Stimulated activated CD8-positive, alpha-beta memory T cell treated with anti-CD3 and anti-CD28 coated beads, Interleukin-7, amount 100 ng/mL, for 24 hours (primary cell): ENCODE data around the gene COMP.

ENCODE experiments used
- DNase-seq: peaks from one replicate; pipeline ENCODE4 v3.0.0-alpha.2; 2020; ENCODE audit warnings: low read depth

Gene COMP

DNA sequence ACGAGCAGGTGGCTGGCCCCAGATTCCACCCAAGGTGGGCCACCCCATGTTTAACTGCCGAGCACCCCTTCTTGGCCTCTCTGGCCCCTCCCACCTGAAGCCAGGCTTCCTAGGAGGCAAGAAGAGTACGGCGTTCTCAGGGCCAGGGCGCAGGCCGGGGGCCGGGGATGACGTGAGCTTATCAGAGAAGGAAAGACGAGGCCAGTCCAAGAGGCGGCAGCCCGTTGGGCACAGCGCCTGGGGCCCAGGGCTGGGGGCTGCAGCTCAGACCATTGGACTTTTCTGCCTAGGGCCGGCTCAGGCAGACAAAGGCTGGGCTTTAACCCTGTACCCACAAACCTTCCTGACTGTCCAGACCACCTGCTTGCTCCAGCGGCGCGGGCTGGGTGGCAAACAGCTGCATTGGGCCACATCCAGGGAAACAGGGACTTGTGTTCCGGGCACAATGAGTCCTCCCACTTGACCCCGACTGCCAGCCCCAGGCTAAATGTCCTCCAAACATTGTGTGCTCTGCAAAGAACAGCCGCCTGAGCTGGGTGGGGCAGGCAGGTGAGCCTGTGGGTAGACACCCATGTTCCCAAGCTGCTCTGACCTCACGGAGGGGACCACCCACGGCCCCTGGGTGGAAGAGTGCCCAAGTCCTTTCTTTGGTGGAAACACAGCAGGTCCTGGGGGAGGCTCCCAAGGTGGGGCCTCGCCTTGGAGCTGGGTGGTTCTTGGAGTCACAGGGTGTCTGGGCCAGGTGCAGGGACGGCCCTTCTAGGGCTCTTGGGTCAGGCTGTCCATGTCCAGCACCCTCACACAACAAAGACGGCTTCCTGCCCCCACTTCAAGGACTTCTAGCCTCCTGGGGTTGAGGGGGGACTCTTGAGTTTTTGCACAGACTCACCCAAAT is 21.9 kb downstream of the COMP start:
- no peak for DNase-seq

DNA sequence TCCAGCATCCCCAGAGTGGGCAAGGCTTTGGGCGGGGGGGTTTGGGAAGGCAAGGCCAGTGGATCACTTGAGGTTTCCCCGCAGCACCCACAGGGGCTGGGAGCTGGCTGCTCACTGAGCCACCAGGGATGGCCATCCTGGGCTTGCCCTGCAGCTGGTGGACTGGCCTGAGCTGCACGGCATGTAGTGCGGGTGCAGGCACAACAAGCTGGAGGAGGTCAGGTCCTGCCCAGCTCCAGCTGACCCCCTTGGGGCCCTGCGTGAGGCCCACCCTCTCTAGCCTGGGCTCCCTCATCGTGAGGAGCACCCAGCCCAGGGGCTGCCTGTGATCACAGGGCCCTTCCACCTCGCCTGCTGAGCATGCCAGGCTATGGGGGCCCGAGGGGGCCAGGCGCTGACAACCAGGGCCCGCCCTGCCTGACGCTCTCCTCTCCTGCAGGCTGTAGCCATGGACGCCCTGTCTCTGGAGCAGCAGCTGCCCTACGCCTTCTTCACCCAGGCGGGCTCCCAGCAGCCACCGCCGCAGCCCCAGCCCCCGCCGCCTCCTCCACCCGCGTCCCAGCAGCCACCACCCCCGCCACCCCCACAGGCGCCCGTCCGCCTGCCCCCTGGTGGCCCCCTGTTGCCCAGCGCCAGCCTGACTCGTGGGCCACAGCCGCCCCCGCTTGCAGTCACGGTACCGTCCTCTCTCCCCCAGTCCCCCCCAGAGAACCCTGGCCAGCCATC is 22.9 kb downstream of the COMP start:
- DNase-seq, result no peak

DNA sequence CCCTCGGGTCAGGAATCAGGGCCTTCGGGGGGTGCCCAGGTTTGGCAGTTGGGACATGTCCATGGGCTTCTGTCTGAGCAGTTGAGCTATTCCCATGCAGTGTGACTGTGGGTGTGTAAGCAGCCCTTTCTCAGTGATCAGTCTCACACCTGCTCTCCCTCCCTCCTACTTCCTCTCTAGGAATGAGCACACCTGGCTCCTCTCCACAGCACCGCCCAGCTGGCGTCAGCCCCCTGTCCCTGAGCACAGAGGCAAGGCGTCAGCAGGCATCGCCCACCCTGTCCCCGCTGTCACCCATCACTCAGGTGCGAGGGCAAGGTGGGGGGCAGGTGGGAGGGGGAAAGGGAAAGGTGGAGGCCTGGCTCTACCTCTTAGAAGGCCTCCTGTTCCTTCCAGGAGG is 25.9 kb downstream of the COMP start:
- no peak for DNase-seq

DNA sequence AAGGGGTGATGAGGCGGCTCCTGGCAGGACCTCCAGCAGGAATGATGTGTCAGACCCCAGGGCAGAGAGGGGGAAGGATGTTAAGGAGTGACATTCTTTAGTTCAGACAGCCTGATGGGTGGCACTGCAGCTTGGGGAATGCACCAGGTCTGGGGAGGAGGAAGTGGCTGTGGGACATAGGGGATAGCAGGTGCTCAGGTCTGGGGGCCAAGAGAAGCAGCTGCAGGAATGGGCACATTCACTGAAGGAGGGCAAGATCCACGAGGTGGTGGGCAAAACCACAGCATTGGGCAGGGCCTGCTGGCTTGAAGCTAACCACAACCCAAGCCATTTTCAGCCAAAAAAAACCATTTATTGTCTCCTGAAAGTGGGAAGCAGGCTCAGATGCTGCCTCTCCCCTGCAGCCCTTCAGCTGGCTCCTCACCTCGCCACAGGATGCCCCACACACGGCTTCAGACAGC is 26.5 kb downstream of the COMP start:
- no peak for DNase-seq

DNA sequence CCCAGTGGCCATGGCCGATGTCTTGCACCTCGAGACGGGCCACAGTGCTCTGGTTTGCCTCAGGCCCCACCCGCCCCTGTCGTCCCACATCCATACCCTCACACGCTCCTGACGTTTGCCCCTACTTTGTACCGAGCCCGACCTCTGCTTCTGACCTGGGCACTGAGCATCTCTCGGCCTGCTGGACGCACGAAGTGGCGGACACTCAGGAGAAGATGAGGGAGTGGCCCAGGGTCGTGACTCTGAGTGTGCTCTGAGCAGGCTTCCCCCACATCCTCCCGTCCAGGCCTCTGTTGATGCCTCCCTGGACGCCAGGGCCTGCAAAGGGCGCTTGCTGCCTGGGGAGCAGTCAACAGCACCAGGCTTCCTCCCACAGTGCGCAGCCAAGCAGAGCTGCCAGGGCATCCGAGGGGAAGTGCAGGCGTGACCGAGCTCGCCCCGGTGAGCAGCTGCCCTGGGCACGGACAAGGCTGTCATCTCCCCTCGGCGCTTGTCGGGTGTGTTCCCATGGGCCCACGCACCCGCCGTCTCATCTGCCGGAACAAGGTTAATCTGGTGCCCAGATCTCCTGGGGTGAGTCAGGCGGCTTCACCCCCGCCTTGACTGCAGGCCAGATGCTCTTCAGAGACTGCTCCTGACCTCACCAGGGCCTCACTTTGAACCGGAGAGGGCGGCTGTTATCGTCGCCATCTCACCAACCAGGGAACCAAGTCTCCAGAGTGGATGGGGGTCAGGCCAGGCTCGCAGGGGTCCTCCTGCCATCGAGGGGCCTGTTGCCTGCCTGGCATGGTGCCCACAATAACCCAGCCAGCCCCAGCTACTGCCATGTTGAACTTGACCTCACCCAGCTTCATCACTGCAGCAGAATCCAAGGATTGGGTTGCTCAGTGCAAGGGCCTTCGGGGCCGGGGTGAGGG is 27.2 kb downstream of the COMP start:
- DNase-seq, result no peak

DNA sequence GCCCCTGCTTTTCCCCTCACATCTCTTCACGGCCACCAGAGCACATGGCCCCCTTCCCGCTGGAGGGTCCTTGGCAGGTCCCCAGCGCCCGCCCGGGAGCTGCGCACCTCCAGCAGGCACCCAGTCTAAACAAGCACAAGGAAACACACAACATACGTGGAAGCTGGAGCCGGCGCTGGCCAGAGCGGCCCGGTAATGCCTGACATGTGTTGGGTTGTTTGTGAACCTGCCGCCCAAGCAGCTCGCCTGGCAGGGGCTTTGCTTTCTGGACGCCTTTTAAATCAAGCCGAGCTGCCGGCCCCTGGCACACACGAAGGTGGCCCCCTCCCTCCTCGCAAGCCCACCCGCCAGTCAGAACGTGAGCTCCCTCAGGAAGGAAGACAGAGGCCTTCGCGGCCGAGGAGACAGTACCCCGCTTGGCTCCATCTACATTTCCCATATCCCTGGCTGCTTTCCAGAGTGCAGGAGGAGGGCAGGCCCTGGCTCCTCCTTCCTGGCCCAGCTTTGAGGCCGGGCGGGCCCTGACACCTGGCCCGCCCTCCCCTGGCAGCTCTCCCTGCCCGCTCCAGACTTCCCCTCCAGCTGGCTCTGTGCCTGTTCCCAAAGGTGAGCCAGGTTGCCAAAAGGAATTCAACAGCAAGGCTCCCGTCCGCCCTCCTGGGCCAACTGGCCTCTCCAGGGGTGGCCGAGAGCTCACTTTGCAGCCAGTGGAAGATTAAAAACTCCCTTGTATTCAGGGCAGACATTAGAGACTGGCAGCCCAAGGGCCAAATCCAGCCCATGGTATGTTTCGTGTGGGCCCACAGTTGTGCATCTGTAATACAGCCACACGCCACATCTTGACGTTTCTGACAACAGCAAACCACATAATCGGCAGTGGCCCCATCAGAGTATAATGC is 28.7 kb downstream of the COMP start:
- DNase-seq, result no peak

DNA sequence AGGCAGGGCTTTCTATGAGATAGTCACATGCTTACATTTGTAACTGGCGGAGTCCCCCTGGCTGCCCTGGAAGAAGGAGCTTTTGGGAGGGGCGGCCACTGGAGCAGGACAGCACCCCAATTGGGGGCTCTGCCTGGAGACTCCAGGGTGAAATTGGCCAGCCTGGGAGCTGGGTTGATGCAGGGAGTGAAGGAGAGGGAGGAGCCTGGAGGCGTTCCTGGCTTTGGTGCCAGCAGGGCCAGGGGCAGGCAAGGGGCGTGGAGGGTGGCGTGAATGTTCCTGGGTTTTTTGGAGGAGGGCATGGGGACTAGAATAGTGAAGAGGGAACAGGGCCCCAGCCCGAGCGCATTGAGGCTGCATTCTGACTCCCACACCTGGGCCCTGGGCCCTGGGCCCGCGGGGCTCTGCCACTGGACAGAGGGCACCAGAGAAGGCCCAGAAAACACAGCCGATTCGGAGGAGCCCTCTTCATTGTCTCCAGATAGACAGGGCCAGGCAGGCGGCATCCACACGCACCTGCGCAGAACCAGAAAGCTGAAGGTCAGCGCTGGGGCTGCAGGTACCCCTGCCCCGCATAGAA is 29.5 kb downstream of the COMP start:
- no peak for DNase-seq

DNA sequence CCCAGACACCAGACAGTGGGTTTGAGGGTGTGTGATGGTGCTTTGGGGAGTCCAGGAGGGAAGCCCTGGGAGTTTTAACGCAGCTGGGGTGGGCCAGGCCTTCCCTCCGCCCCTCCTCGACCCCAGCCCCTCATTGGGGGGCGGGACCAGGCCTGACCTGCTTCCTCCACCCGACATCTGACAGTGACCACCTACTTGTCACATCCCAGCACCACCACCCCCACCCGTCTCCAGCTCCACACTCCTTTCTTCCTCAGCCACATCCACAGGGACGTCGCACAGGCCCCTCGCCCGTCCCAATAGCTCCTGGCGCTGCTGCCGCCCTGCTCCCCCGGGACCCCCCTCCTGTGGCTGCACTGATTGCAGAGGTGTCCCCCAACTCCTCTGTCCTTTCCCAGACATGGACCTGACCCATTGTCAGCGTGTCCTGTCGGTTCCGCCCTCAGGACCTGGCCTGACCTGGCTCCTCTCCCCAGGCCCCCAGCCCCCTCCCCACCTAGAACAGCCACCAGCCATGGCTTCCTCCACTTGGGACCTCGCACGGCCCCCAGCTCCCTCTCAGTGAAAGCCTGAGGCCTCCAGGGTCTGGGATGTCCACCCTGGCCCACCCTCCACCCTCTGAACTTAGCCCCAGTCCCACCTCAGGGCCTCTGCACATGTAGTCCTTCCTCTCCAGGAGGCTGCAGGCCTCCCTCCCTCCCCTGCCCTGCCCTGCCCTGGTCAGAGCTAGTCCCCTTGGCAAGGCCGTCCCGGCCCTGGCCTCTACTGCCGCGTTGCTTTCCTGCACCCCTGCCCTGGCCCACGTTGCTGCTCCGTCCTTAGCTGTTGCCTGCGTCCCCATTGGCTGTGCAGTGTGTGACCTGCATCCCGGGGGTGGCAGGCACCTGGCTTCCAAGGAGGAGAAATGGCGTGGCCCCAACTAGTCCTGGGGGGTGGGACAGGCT is 30.4 kb downstream of the COMP start:
- DNase-seq, result no peak

DNA sequence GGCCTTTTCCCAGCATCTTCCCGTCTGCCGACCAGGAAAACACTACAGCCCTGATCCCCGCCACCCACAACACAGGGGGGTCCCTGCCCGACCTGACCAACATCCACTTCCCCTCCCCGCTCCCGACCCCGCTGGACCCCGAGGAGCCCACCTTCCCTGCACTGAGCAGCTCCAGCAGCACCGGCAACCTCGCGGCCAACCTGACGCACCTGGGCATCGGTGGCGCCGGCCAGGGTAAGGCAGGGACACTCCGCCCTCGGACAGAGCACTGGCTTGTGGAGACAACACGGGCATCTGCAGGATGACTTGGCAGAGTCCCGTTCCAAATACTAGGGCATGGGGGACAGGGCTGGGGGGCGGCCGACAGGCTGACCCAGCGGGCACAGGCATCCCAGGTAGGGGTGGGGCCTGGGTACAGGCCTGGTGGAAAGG is 31.1 kb downstream of the COMP start:
- DNase-seq, result no peak

DNA sequence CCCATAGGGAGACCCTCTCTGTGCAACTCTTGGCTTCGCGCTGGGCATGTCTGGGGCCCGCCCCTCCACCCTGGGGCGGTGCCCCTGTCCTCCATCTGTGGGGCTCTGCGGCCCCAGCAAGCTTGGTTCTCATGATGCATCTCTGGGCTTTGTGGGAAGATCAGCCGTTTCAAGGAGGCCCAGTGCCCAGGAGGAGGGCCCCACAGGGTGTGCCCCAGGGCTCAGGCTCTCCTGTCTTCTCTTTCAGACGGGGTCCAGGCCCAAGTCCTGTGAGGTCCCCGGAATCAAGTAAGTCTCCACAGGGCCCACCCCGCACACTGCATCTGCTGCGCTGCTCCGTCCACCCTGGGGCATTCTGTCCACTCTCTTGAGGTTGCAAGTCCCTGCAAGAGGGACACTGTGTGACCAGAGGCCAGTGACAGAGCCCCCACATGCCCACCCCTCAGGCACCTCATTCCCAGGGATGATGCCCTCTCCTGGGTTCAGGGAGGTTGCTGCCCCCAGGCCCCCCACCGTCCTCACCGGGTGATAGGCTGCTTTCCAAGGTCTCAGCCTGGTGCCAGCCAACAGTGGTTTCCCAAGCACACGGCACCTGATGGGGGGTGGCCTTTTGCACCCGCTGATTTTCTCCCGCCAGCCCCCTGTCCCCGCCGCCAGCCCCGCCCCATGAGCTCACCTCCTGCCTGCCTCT is 31.7 kb downstream of the COMP start:
- DNase-seq, result no peak

DNA sequence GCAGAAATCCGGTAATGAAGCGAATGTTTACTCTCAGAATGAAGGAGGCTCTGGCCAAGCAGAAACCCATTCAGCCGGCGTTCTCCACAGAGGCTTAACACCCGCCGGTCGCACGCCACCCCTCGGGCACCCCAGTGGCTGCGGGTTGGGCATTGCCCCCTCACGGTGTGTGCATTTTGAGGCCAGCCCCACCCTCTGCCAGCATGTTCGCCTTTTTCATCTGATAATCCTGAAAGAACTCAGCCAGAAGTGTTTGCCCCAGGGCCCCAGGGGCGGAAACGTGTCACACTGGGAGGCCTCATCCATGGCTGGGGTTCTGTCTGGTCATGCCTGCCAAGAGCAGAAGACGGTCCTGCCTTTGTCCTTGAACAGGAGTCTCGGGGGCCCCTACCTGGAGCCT is 34.2 kb downstream of the COMP start:
- no peak for DNase-seq

DNA sequence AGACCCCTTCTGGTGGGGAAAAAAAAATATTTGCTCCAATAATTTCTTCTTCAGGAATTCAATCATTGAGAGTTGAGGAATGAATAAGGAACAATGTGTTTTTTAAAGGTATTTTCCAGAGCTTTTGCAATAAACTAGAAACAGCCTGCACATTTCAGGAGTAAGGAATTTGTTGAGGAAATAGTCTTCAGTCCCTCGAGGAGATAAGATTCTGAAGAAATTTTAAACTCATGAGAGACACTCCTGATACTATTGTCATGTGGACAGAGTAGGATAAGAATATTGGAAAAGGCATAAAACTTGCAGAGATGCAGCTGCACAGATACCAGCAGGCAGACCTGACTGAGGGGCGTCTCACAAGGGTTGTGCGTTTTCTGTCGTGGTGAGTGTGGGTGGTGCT is 36.6 kb downstream of the COMP start:
- no peak for DNase-seq

DNA sequence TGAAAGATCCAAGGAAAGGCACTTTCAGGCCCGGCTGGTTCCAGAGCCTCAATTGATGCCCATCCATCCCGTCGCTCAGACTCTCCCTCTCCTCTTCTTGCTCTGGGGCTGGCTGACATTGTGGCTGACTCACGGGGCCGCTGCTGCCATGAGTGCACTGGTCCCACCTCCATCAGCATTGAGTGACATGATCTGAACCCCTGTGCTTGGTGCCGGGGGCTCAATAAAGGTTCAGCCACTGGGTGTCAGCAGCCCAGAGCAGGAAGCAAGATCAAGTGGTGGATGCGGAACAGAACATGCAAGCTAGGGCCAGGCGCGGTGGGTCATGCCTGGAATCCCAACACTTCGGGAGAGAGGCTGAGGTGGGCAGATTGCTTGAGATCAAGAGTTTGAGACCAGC is 39.5 kb downstream of the COMP start:
- no peak for DNase-seq

DNA sequence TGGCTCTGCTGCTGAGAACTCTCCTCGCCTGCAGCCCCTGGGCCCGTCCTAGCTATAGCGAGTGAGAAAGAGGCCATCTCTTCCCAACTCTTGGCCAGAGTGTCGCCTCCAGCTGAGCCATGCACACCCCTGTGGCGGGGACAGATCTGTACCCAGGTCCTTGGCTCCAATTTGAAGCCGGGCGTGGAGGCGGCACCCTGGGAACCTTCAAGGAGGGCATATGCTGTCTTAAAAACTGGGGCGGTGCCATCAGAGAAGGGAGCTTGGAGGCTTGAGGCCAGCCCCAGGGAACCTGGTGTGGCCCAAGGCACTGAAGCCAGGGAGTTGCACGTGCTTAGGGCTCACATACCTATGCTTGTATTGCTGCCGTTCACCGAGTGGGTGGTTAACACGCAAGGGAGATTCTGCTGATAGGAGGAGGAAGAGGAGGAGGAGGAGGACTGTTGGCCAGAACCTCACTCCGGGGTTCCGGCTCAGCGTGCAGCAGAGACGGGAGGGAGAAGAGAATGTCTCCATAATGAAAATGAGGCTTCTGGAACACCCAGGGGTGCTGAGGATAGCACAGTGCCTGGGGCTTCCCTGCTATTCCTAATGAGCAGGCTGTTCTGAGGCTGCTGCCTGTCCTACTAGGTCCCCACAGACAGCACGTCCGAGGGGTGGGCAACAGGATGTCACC is 40.7 kb downstream of the COMP start:
- no peak for DNase-seq

DNA sequence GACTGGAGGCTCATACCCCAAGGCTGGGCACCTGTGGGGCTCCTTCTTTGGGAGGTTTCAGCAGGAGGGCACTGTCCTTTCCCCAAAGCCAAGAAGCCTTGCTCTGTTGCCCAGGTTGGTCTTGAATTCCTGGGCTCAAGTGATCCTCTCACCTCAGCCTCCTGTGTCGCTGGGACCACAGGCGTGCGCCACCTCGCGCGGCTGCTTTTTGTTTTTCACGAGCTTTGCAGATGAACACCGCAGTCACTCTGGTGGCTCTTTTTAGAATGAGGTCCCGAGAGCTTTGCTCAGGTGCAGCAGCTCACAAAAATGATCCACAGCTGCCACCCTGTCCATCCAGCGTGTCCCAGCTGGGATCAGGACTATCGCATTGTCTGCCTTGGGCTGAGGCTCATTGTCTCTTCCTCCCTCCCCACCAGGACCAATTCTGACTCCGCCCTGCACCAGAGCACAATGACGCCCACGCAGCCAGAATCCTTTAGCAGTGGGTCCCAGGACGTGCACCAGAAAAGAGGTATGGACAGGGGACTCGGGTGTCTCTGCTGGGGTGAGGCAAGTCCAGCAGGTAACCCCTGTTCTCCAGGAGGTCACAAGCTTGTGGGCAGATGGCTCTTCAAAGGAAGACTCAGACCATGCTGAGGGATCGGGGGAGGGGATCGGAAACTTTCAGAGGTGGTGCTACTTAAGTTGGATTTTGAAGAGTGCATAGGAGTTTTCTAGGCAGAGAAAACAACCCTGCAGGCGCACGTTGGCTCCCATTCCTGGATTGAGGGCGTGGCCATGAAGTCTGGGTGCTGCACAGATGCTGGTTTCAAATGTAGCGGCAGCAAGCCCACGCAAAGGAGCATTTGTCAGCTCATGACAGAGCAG is 41.5 kb downstream of the COMP start:
- DNase-seq, result no peak

DNA sequence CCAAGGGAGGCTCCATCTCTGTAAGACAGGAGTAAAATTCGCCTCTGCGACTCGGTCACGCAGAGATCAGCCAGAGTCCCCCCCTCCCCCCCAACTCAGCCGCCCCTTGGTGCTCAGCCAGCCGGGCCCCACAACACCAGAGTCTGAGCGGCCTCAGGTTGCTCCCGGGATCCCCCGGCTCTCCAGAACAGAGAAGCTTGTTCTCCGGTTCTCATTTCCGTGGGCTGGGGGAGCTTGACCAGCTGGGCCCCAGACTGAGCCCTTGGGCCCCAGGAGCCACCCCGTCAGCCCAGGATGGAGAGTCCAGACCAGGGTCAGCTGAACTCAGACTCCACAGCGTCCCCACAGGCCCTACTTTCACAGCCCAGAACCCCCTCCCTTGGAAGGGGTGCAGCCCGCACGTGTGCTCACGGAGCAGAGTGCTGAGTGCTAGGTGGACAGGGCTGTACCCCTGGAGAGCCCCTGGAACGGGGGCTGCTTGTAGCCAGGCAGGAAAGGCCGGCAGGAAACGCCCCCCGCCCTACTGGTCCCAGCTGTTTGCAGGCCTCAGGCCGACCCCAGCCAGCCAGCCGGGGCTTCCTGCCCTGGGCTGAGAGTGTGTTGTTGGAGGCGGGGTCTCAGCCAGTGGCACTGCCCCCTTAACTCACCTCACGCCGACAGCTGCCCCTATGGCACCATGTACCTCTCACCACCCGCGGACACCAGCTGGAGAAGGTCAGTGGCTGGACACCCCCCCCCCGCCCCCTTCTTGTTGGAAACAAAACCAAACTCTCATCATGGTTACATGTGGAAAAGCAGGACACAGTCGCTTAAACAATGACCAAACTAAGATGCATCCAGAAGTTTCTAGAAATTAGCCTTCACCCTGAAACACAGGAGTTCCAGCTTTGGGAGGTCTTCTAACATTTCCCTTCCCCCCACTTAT is 44.4 kb downstream of the COMP start:
- no peak for DNase-seq
